ENCODE results near the gene UPF2. TPM values are rescaled to one million over a fixed set of nuclear protein-coding genes. Genes with fewer than 3 reads are reported as not detected.
A peak's percentile ranks its signal among the peaks of the same experiment; 100 is the strongest.

The UPF2 gene
- total and polyA plus RNA-seq, 2 of the 13 experiments (the other 11 are each of a cell fraction or from before 2014, with no cell fraction given) = 6.2 to 14.5 TPM

GRCh38 chr10:12068449-12069269 is 26.1 kb upstream of the UPF2 start, which contains the start of gene DHTKD1 (continued):
- TF ChIP-seq PHF21A (CRISPR knock-in tag; IDR thresholded peaks at IDR 0.05) (peak; percentile 42), PHF8 (CRISPR knock-in tag; IDR thresholded peaks at IDR 0.05) (peak; percentile 82), ZNF234 (CRISPR knock-in tag; conservative IDR thresholded peaks at IDR 0.05) (peak; percentile 31; the same call in 1 of the 2 replicates), TFDP2 (CRISPR knock-in tag; IDR thresholded peaks at IDR 0.05) (peak; percentile 83), POLR2AphosphoS5 (IDR thresholded peaks at IDR 0.05; ENCODE audit: low read depth, low read length) (peak; percentile 87), ZNF335 (CRISPR knock-in tag; IDR thresholded peaks at IDR 0.05) (peak; percentile 97), ELF1 (CRISPR knock-in tag; IDR thresholded peaks at IDR 0.05) (peak; percentile 81), TFAP4 (IDR thresholded peaks at IDR 0.05; ENCODE audit: borderline replicate concordance, low read depth) (peak; percentile 48; the same call in 1 of the 2 replicates), ZBTB7B (CRISPR knock-in tag; IDR thresholded peaks at IDR 0.05) (0 out of 2 replicates have a peak, but pooled peaks have one; percentile 47), PAF1 (CRISPR knock-in tag; IDR thresholded peaks at IDR 0.05) (no peak), MIXL1 (CRISPR knock-in tag; IDR thresholded peaks at IDR 0.05) (peak; percentile 27; the same call in 1 of the 2 replicates), ETV5 (CRISPR knock-in tag; IDR thresholded peaks at IDR 0.05; ENCODE audit: borderline replicate concordance) (peak; percentile 87), KDM4B (CRISPR knock-in tag; IDR thresholded peaks at IDR 0.05) (0 out of 2 replicates have a peak, but pooled peaks have one; percentile 25), RBFOX2 (IDR thresholded peaks at IDR 0.05; ENCODE audit: low read depth, low read length) (peak; percentile 92), ZFP91 (CRISPR knock-in tag; IDR thresholded peaks at IDR 0.05; ENCODE audit: borderline replicate concordance) (peak; percentile 66; the same call in 1 of the 2 replicates), HNF1A (IDR thresholded peaks at IDR 0.05; ENCODE audit: low read depth) (no peak; the same call in 1 of the 2 replicates), HNF1A (CRISPR knock-in tag; IDR thresholded peaks at IDR 0.05; ENCODE audit: borderline replicate concordance) (peak; percentile 62; the same call in 1 of the 2 replicates), CEBPG (CRISPR knock-in tag; IDR thresholded peaks at IDR 0.05) (0 out of 2 replicates have a peak, but pooled peaks have one; percentile 21), ZBTB1 (CRISPR knock-in tag; IDR thresholded peaks at IDR 0.05; ENCODE audit: borderline replicate concordance) (peak; percentile 95), FOXP4 (CRISPR knock-in tag; IDR thresholded peaks at IDR 0.05) (peak; percentile 84)
